Gastroesophageal sphincter (tissue), 3 donors: Measurements from ENCODE around the gene RPL36.

ENCODE experiments used
- CTCF ChIP-seq, 4 experiments: fragments of 200-600 bp in 2 of 4; fragments of 450-650 bp in 2 of 4; sonication (generic) in 1 of 4; IDR thresholded peaks; one replicate each; pipeline ENCODE4 v1.5.1; 2017 to 2019; ENCODE audit warnings: antibody characterized with exemption in 4 of 4, mild to moderate bottlenecking in 2 of 4, moderate library complexity in 2 of 4
- POLR2AphosphoS5 ChIP-seq: sonication (generic); formaldehyde crosslinking; IDR thresholded peaks from one replicate; pipeline ENCODE4 v1.6.1; 2017; ENCODE audit warnings: antibody characterized with exemption

- TF ChIP-seq CTCF (IDR thresholded peaks at IDR 0.05) (no peak), POLR2AphosphoS5 (no peak)
Measured at GRCh38 chr19:5676105-5676771, 13.9 kb upstream of the RPL36 start.
